AG09309 (cell line): ENCODE data around the gene MAP4K3.
A peak's percentile ranks its signal among the peaks of the same experiment; 100 is the strongest.

Source experiments
- DNase-seq: peaks from one replicate; pipeline ENCODE4 v3.0.0-alpha.2; 2010; ENCODE audit warnings: low read depth
- H3K4me3 ChIP-seq: 2 replicates; pipeline ENCODE4 v1.5.1; 2011; ENCODE audit warnings: mild to moderate bottlenecking, low read depth, low read length, moderate library complexity; ENCODE audit not compliant: control insufficient read depth
- TF ChIP-seq, protein P1 (sequence below): IDR thresholded peaks from 2 replicates; pipeline ENCODE4 v1.5.1; 2011; ENCODE audit warnings: mild to moderate bottlenecking, low read depth, low read length, inconsistent platforms; ENCODE audit not compliant: insufficient read depth, control insufficient read depth; ENCODE audit errors: missing control alignments

Gene MAP4K3

DNA sequence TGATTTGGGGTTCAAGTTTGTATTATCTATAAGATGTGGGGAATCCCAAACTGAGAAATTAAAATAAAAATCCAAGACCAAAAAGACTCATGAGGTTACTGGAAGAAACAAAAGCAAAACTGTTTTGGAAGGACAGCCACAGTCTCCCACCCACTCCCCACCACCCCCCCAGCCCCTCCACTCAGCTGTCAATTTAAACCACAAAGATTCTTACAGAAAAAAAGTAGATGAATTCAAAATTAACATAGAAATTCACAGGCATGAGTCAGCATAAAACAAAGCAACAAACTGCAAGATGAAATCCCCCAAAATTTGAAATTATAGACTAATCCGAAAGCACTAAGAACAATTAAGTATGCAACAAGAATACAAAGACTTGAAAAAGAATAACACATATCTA lies 12.1 kb downstream of the MAP4K3 start:
- TF ChIP-seq, protein P1, sequence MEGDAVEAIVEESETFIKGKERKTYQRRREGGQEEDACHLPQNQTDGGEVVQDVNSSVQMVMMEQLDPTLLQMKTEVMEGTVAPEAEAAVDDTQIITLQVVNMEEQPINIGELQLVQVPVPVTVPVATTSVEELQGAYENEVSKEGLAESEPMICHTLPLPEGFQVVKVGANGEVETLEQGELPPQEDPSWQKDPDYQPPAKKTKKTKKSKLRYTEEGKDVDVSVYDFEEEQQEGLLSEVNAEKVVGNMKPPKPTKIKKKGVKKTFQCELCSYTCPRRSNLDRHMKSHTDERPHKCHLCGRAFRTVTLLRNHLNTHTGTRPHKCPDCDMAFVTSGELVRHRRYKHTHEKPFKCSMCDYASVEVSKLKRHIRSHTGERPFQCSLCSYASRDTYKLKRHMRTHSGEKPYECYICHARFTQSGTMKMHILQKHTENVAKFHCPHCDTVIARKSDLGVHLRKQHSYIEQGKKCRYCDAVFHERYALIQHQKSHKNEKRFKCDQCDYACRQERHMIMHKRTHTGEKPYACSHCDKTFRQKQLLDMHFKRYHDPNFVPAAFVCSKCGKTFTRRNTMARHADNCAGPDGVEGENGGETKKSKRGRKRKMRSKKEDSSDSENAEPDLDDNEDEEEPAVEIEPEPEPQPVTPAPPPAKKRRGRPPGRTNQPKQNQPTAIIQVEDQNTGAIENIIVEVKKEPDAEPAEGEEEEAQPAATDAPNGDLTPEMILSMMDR: no peak
- no peak for DNase-seq
- no peak overlapping the region for H3K4me3 ChIP-seq

DNA sequence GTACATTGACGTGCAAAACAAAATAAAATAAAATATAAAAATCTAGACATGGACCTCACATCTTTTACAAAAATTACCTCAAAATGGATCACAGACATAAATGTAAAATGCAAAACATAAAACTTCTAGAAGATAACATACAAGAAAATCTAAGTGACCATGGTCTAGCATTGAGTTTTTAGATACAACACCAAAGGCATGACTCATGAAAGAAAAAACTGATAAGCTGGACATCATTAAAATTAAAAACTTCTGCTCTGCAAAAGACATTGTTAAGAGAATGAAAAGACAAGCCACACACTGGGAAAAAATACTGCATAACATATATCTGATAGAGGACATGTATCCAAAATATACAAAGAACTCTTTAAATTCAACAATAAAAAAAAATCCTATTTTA lies 14.4 kb downstream of the MAP4K3 start:
- TF ChIP-seq, protein P1: no peak
- DNase-seq: no peak
- no peak overlapping the region for H3K4me3 ChIP-seq

DNA sequence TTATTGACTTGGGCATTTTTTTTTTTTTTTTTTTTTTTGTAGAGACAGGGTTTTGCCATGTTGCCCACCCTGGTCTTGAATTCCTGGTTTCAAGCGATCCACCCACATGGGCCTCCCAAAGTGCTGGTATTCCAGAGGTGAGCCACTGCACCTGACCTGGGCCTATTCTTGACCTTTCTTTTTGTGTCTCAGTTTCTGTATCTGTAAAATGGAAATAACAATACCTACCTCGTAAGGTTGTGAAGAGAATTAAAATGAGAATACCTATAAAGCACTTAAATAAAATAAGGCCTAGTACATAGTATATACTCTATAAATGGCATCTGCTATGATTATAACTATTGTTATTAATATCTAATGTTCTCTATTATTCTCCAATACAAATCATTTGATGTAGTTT lies 15.7 kb downstream of the MAP4K3 start:
- no peak for DNase-seq
- TF ChIP-seq, protein P1: no peak
- no peak overlapping the region for H3K4me3 ChIP-seq

DNA sequence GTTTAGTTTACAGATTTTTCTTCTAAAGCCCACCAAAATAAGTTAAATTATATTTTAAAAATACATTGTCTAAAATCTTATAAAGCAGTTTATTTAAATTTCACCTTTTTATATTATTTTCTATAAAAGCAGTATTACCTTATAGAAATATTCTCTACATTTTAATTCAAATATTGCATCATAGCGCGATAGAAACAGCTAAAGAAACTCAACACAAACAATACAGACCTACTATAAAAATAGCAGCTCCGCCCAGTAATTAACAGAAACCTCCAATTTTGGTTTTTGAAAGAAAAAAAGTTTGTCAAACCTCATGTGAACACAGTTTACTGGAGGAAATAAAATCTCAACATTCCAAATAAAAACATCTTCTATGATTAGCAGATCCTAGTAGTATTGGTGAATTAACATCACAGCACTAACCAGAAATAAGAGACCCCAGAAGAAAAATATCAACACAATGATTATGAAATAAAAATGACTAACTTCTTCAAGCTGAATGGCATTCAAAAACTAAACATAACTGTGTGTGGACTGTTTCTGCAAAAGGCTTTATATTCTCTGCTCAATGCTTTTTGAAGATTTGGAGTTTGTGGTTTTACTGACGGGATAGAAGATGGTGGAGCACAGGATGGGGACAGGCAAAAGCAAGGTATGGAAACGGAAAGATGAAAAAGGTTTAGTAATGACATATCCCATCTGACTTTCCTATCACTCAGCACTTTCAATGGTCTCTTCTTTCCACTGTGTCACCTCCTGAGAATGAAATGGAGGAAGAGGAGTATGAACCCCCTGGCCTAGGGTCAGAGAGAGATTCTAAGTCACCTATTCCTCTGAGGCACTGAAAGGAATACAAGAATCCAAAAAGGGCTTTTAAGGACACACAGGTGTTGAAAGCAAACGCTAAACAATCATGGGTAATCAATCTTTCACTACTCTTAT lies 17.5 kb downstream of the MAP4K3 start:
- DNase-seq: no peak
- no peak overlapping the region for H3K4me3 ChIP-seq
- TF ChIP-seq, protein P1: no peak

DNA sequence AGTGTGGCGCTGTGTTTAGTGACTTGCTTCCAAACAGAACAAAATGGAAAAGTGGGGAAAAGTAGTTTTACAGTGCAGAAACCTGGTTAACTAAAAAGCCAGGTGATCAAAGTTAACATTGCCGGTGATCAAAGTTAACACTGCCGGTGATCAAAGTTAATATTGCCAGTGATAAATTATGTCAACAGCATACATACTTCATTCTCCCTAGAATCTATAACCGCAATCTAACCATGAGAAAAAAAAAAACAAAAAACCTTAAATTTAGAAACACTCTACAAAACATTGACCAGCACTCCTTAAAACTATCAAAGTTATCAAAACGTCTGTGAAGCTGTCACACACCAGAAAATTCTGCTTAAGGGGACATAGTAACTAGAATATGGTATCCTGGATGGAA lies 18.6 kb downstream of the MAP4K3 start:
- no peak overlapping the region for H3K4me3 ChIP-seq
- TF ChIP-seq, protein P1: no peak
- no peak for DNase-seq

DNA sequence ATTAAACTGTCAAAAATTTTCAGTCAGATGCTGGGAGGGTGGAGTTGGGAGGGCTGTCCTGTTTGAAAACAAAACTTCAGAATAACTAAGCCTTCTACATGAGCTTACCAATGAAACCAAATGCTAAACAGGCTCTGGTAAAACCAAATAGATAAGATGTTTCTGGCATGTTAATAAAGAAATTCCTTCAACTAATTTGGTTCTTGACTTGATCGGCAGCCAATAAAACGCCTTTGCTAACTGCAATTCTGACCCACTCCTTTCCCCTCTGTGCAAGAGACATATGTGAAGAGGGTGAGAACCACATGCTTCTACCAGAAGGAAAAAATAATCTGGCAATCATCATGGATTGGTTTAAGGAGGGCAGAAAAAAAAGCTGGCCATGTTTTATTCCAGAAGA lies 20.9 kb downstream of the MAP4K3 start:
- H3K4me3 ChIP-seq: no peak overlapping the region
- DNase-seq: peak; percentile 47
- TF ChIP-seq, protein P1: no peak
